Thyroid gland (tissue), 4 donors: ENCODE data around the gene MSL2. TPM values are rescaled to one million over a fixed set of nuclear protein-coding genes. Genes with fewer than 3 reads are reported as not detected.
"Not testable (repeated sequence)": the region's sequence is repeated elsewhere in the genome, so short reads cannot be mapped to it uniquely, and the experiment has no call there.

Source experiments
- DNase-seq, 2 donors: peaks; one replicate each; pipeline ENCODE4 v3.0.0-alpha.2; 2019
- H3K27ac ChIP-seq, 3 donors: fragments of 200-600 bp; sonication (generic); 1 replicate in 2 of 3; 2 replicates in 1 of 3; pipeline ENCODE4 v1.5.1; 2016 to 2019; ENCODE audit warnings: mild to moderate bottlenecking in 1 of 3, moderate library complexity in 1 of 3
- H3K27me3 ChIP-seq: fragments of 200-600 bp; sonication (generic); one replicate; pipeline ENCODE4 v1.5.1; 2019
- H3K36me3 ChIP-seq, 2 donors: fragments of 200-600 bp; sonication (generic); one replicate each; pipeline ENCODE4 v1.5.1; 2016 to 2019
- H3K4me1 ChIP-seq, 2 donors: fragments of 200-600 bp; sonication (generic); one replicate each; pipeline ENCODE4 v1.5.1; 2017 to 2019
- H3K4me3 ChIP-seq, 3 donors: fragments of 200-600 bp; sonication (generic); replicated peaks in 1 of 3; 1 replicate in 2 of 3; 2 replicates in 1 of 3; pipeline ENCODE4 v1.5.1; 2016; ENCODE audit warnings: mild to moderate bottlenecking in 1 of 3
- H3K9me3 ChIP-seq: fragments of 200-600 bp; sonication (generic); one replicate; pipeline ENCODE4 v1.5.1; 2017
- CTCF ChIP-seq, 6 experiments: fragments of 200-600 bp in 3 of 6; fragments of 450-650 bp in 3 of 6; sonication (generic) in 3 of 6; IDR thresholded peaks; one replicate each; pipeline ENCODE4 v1.5.1; 2016 to 2019; ENCODE audit warnings: antibody characterized with exemption in 6 of 6, mild to moderate bottlenecking in 2 of 6, inconsistent platforms in 1 of 6, moderate library complexity in 1 of 6
- POLR2A ChIP-seq, 2 donors: fragments of 450-650 bp; IDR thresholded peaks; one replicate each; pipeline ENCODE4 v1.6.1; 2017; ENCODE audit warnings: antibody characterized with exemption in 2 of 2, mild to moderate bottlenecking in 2 of 2, moderate library complexity in 1 of 2
- WGBS, 2 donors: methylation state at CpG; one replicate each; pipeline ENCODE4 v1.1.5; 2017; 5-methylcytosine and 5-hydroxymethylcytosine counted together
- intact Hi-C: fragments of 100-400 bp; cut with DNase I; formaldehyde crosslinking; loops from one replicate; pipeline ENCODE4 v1.15.1; 2023
- total RNA-seq, 4 donors: library from RNA; depleted of rRNA; stranded (reverse); fragments of >200 nt; gene quantifications; one replicate each; pipeline ENCODE4 v1.2.3, GENCODE V29; 2016

The MSL2 gene
- total RNA-seq, 4 donors from 2014 or later, result 28.6 to 55.8 (median 44.4) TPM

GRCh38 chr3:136136454-136136853 is 59.7 kb downstream of the MSL2 start:
- intact Hi-C loops, result no loop called here
- H3K9me3 ChIP-seq, result no peaks in the 10 kb centered on the region
- no peaks in the 10 kb centered on the region for H3K4me1 ChIP-seq
- WGBS, 2 donors, result 59% methylated on average over 2 of the region's 2 CpGs
- H3K36me3 ChIP-seq, result no peaks in the 10 kb centered on the region
- H3K27ac ChIP-seq, result no peak overlapping the region
- H3K27me3 ChIP-seq, result no peaks in the 10 kb centered on the region
- no peak for DNase-seq
- TF ChIP-seq CTCF (IDR thresholded peaks at IDR 0.05), result no peak
- no peak for TF ChIP-seq POLR2A (IDR thresholded peaks at IDR 0.05)
- H3K4me3 ChIP-seq, result no peak overlapping the region

GRCh38 chr3:136135039-136135802 is 60.9 kb downstream of the MSL2 start:
- Histone ChIP-seq H3K27me3 (no peaks in the 10 kb centered on the region), H3K27ac (no peak overlapping the region), H3K9me3 (no peaks in the 10 kb centered on the region), H3K4me1 (no peaks in the 10 kb centered on the region), H3K36me3 (no peaks in the 10 kb centered on the region), H3K4me3 (no peak overlapping the region)
- DNase-seq, result no peak
- intact Hi-C loops, result no loop called here
- TF ChIP-seq POLR2A (IDR thresholded peaks at IDR 0.05) (no peak), CTCF (IDR thresholded peaks at IDR 0.05) (no peak)
- WGBS, 2 donors, result 69 to 73% methylated on average over 7 of the region's 7 CpGs

GRCh38 chr3:136134091-136134490 is 62.0 kb downstream of the MSL2 start:
- Histone ChIP-seq H3K4me3 (no peak overlapping the region), H3K27ac (no peak overlapping the region), H3K9me3 (no peaks in the 10 kb centered on the region), H3K36me3 (no peaks in the 10 kb centered on the region), H3K4me1 (no peaks in the 10 kb centered on the region), H3K27me3 (no peaks in the 10 kb centered on the region)
- no peak for TF ChIP-seq CTCF (IDR thresholded peaks at IDR 0.05)
- no peak for TF ChIP-seq POLR2A (IDR thresholded peaks at IDR 0.05)
- 94 to 100% methylated on average over 1 of the region's 1 CpG for WGBS, 2 donors
- intact Hi-C loops, result no loop called here
- no peak for DNase-seq

GRCh38 chr3:136131647-136132046 is 64.5 kb downstream of the MSL2 start:
- H3K27ac ChIP-seq, DNase-seq, H3K9me3 ChIP-seq, intact Hi-C loops, H3K36me3 ChIP-seq, H3K4me3 ChIP-seq, H3K27me3 ChIP-seq, H3K4me1 ChIP-seq: not testable (repeated sequence)
- 95 to 100% methylated on average over 3 of the region's 3 CpGs for WGBS, 2 donors

GRCh38 chr3:136122006-136122405 is 74.1 kb downstream of the MSL2 start:
- no peak for DNase-seq
- H3K4me1 ChIP-seq, result no peaks in the 10 kb centered on the region
- H3K27ac ChIP-seq, result no peak overlapping the region
- no peak for TF ChIP-seq POLR2A (IDR thresholded peaks at IDR 0.05)
- no peak for TF ChIP-seq CTCF (IDR thresholded peaks at IDR 0.05)
- H3K36me3 ChIP-seq, result no peaks in the 10 kb centered on the region
- H3K9me3 ChIP-seq, result no peaks in the 10 kb centered on the region
- 84% methylated on average over 4 of the region's 4 CpGs for WGBS, 2 donors
- H3K27me3 ChIP-seq, result no peaks in the 10 kb centered on the region
- H3K4me3 ChIP-seq, result no peak overlapping the region
- intact Hi-C loops, result no loop called here
